ENCODE results near the gene TTC22.

TTC22 gene

DNA sequence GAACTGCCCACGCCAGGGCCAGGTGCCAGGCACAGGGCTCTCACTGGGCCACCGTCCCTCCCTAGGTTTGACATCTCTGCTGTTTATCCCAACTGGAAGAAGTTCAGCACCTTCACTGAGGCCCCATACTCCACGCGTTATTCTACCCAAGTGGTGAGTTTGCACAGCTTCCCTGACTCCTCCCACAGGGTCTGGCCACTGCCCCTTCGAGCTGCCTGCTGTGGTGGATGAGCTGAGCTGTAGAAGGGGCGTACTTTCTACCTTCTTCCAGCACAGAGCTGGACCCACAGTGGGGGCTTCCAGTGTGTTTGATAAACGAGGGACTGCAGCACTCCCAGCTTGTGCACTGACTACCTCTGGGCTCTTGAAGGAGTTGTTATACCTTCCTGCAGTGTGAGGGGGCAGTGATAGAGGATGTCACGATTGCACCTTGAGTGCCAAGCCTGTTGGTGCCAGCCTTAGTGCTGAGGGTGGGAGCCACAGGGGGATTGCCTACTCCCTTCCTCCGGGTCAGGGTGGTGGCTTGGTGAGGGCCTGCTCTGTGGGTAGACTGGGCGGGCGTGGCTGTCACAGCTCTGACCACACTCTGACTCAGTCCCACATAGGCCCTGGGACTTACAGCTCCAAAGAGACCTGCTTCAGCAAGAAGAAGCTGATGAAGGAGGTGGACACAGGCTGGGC, 5.9 kb upstream of the TTC22 start:
- no peak for DNase-seq

GRCh38 chr1:54805981-54806381, 4.9 kb upstream of the TTC22 start:
- DNase-seq: no peak

- no peak for DNase-seq
Observed at GRCh38 chr1:54805466-54805865, 4.3 kb upstream of the TTC22 start.

DNA sequence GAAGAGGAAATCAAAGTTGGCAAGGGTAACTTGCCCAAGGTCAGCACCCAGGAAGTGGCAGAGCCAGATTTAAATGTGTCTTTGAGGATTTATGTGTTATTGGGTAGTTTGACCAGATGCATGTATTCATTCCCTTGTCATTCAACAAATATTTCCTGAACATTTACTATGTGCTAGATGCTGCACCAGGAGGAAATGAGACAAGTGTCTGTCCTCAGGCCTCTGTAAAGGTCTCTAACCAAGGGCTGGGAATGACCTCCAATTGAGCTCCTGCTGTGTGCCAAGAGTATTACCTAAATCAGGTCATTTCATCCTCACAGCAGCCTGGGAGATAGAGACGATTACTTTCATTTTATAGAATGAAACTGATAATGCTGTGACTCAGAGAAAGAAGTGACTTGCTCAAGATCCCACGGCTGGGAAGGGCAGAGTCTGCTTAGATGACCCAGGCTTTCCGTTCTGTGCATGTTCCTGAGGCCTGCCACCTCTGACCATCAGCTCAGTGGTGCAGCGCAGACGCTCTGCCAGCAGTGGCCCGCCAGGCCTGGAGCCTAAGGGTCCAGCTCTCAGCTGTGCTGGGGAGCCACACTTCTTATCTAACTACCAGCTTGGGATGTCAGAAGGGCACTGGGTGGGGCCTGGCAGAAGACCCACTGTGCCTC, 3.5 kb upstream of the TTC22 start:
- DNase-seq: no peak

GRCh38 chr1:54803761-54804470, 2.8 kb upstream of the TTC22 start:
- DNase-seq: no peak

GRCh38 chr1:54800041-54800898, 853 bp downstream of the TTC22 start:
- DNase-seq: no peak

- no peak for DNase-seq
Observed at GRCh38 chr1:54798769-54799641, 2.1 kb downstream of the TTC22 start.

- no peak for DNase-seq
Observed at GRCh38 chr1:54798206-54798605, 2.9 kb downstream of the TTC22 start.

GRCh38 chr1:54796902-54797301, 4.2 kb downstream of the TTC22 start:
- DNase-seq: no peak

- DNase-seq: no peak
Observed at GRCh38 chr1:54795841-54796468, 5.2 kb downstream of the TTC22 start.

GRCh38 chr1:54795356-54795665, 5.8 kb downstream of the TTC22 start:
- DNase-seq: no peak

- no peak for DNase-seq
Observed at GRCh38 chr1:54794451-54795355, 6.4 kb downstream of the TTC22 start.

GRCh38 chr1:54792686-54793282, 8.3 kb downstream of the TTC22 start:
- no peak for DNase-seq

GRCh38 chr1:54791880-54792522, 9.1 kb downstream of the TTC22 start:
- peak; percentile 12 for DNase-seq

GRCh38 chr1:54788459-54788858, 12.7 kb downstream of the TTC22 start:
- no peak for DNase-seq

DNA sequence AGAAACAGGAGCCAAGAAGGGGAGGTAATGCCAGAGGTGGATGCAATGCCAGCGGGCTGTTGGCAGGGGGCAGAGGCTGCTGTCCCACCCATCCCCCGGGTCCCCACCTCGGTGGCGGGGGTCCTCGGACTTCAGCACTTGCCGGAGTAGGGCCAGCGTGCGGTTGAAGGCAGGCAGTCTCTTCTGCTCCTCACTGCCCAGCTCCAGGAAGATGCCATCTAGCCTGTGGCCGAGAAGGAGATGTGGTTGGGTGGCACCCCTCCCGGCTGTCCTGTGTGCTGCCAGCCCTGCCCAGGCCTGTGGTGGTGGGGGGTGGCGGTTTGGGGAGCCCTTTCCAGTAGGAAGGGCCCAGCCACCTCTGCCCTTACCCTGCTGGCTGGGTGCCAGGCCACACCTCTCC, 13.5 kb downstream of the TTC22 start:
- DNase-seq: no peak

GRCh38 chr1:54786778-54787177, 14.3 kb downstream of the TTC22 start:
- no peak for DNase-seq

DNA sequence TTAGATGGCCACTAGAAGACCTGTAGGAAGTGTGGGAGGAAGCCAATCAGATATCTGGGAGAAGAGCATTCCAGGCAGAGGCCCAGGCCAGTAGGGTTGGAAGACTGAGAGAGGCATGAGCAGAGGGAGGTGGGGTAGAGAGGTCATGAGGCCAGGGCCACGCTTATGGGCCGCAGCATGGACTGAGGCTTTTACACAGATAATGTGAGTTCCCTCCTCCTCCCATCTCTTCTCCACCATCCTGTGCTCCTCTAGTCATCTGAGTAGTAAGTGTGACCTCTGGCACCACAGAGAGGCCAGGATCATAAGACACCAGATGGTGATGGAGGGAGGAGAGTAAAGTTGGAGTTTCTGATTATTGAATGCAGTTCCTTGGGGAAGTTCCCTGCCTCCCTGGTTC, 17.1 kb downstream of the TTC22 start:
- no peak for DNase-seq

GRCh38 chr1:54782588-54782987, 18.5 kb downstream of the TTC22 start:
- DNase-seq: no peak

DNA sequence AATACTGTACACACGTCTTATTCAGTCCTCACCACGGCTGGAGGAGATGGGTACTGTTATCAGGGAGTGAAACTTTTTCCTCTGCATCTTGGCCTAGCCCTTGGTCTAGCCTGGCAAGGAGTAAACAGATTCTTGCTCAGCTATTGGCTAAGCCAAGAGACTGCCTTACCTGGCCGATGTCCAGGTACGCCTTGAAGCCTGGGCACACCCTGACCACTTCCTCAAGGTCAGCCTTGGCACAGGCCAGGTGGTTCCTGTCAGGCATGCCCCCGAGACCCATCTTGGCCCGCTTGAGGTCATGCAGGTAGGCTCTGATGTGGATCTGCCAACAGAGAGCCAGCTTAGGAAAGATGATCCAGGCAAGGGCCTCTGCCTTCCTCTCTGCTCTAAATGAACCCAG, 19.0 kb downstream of the TTC22 start:
- no peak for DNase-seq

Data from fibroblast of skin of right quadriceps (primary cell).